ENCODE data around the gene KLHDC8B.

GRCh38 chr3:49181351-49181750 is 10.0 kb downstream of the KLHDC8B start:
- TF ChIP-seq CTCF (IDR thresholded peaks at IDR 0.05) = no peak
- no peak for TF ChIP-seq POLR2A (IDR thresholded peaks at IDR 0.05)

Measured in testis (tissue), 2 donors.